NCI-H2171 treated with DMSO at 0.1 percent for 48 hours (cell line): ENCODE measurements around the gene CSF2.

Source experiments
- DNase-seq: peaks from one replicate; lab custom pipeline; 2025; lab: John Stamatoyannopoulos, UW

Gene CSF2

GRCh38 chr5:132054697-132055440 is 18.7 kb upstream of the CSF2 start:
- no peak for DNase-seq

GRCh38 chr5:132055441-132055807 is 18.2 kb upstream of the CSF2 start:
- peak; percentile 90 for DNase-seq

- peak; percentile 38 for DNase-seq
These were observed 17.6 kb upstream of the CSF2 start for GRCh38 chr5:132055808-132056609.

GRCh38 chr5:132056610-132057497 is 16.7 kb upstream of the CSF2 start:
- no peak for DNase-seq

- DNase-seq, result no peak
These were observed 15.9 kb upstream of the CSF2 start for GRCh38 chr5:132057498-132058255.

DNA sequence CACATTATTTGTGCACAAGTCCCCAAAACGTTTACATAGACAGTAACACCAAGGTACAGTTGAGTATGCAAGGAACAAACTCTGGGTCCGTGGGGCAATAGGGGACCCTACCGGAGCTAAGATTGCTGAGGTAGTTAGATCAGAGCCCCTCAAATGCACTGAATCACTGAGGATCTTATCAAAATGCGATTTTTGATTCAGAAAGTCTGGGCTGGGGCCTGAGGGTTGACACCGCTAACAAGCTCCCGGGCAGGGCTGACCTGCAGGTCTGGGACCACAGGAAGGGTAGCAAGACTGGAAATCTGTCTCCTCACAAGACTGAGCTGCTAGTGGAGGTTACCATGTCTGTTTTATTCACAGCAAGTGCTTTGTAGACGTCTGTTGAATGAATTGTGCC is 14.9 kb upstream of the CSF2 start:
- no peak for DNase-seq

GRCh38 chr5:132059043-132059695 is 14.4 kb upstream of the CSF2 start:
- no peak for DNase-seq

DNA sequence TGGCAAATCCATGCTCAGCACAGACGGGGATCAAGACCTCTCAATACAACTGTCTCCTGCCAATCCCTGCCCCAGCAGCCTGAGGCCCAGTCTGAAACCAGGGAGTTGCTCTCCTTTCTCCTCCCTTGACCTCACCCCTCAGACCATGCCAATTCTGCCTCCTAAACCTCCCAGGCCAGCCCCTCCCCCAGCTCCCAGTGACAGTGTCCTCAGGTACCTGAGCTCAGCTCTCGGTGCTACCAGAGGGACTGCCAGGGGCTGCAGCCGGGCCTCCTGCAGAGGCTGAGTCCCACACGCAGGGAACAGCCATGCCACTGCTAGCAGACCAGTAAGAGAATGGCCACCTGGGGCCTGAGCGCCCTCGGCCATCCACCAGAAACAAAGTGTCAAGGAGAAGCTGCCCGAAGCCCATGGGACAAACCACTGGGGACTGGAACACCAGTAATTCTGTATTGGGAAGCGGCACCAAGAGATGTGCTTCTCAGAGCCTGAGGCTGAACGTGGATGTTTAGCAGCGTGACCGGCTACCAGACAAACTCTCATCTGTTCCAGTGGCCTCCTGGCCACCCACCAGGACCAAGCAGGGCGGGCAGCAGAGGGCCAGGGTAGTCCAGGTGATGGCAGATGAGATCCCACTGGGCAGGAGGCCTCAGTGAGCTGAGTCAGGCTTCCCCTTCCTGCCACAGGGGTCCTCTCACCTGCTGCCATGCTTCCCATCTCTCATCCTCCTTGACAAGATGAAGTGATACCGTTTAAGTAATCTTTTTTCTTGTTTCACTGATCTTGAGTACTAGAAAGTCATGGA is 13.7 kb upstream of the CSF2 start:
- no peak for DNase-seq

- no peak for DNase-seq
These were observed 13.0 kb upstream of the CSF2 start, which contains the start of gene IL3 for GRCh38 chr5:132060501-132061161. TSS of gene IL3 (plus strand) at chr5:132060655. CDS start at chr5:132060707, 52 bp downstream.

DNA sequence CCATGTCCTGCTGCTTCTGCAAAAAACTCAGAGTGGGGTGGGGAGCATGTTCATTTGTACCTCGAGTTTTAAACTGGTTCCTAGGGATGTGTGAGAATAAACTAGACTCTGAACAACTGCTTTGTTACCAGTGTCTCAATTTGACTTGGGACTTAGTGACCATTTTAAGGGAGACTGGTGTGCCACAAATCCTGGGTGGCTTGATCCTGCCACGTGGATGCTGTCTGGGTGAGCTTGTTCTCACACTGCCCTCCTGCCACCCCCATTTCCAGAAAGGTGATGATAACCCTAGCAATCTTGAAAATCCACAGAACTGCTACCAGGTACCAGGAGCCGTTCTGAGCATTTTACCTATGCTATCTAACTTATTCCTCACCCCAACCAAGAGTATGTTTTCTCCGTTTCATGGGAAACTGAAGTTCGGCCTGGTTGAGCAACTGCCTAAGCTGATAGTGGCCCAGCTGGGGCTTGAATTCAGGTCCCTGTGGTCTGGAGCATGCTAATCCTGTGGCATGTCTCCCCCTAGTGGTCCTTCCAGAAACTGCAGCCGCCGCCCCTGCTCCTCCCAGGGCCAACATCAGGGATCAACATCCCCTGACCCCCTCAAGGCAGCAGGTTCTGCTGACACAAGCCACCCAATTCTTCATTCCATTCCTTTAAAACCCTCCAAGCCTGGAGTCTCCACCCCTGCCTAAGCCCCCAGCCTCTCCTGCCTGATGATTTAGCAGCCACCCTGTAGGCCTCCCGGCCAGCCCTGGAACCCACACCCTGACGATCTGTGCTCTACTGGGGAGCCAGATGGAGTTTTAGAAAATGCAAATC is 10.3 kb upstream of the CSF2 start:
- peak; percentile 27 for DNase-seq

- no peak for DNase-seq
These were observed 9.4 kb upstream of the CSF2 start for GRCh38 chr5:132064140-132064539.

DNA sequence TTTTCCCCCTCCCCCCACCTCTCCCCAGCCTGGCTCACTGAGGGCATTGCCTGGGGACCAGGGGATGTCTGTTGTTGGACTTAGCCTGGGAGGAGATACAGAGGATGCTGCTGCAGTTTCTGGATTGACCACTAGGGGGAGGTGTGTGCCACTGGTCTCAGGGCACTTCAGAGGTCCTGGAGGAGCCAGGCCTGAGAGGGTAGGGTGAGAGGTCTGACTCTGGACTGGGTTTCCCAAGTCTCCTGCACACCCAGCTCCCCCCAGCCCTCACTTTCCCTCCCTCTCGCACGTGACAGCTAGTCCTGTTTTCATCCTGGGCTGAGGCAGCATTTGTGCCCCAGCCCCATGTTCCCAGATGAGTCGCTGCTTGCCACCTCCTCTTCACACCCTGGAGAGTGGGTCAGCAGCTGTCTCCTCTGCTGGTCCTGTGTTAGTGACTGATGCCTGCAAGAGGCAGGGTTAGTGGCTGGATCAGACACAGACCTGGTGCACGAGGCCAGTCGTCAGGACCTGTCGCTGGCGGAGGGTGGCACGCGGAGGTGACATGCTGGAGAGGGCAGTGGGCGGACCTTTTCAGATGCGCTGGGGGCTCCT is 8.8 kb upstream of the CSF2 start:
- peak; percentile 32 for DNase-seq

GRCh38 chr5:132065351-132065937 is 8.1 kb upstream of the CSF2 start:
- DNase-seq, result peak; percentile 50

DNA sequence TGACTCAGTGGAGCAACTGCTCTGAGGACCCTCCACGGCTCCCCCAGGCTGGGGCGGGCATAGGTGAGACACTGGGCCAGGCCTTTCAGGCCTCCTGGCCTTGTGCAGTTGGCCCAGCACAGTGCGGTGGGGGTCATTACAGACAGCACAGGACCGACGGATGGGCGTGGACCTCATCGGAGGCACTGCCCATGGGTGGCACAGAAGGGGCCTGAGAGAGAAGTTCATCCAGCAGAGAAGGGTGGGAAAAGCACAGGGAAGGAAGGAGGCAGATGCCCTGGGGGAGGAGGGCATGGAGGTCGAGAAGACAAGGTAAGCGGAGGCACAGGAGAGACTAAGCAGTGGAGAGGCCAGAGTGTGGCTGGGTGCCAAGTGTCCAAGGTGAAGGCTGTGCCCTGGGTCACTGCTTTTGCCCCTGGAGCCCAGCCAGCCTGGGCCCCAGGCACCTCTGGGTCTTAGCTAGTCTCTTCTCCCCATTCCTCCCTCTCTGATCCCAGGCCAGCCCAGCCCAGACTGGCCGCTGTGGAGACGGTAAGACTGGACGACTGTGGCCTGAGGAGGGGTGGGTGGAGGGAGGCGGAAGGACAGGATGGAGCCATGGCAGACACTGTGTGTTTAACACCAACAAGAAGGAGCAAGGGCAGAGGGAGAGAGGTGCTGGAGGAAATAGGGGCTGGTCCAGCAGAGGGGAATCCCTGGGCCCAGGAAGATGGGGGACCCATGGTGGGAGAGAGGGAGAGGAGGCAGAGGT is 7.5 kb upstream of the CSF2 start:
- no peak for DNase-seq

GRCh38 chr5:132066871-132067270 is 6.7 kb upstream of the CSF2 start:
- no peak for DNase-seq

GRCh38 chr5:132067451-132067850 is 6.1 kb upstream of the CSF2 start:
- DNase-seq, result no peak
